Activated naive CD8-positive, alpha-beta T cell (primary cell): ENCODE results near the gene DCAF15.
"Not testable (repeated sequence)": the region's sequence is repeated elsewhere in the genome, so short reads cannot be mapped to it uniquely, and the experiment has no call there.

Source experiments
- H3K27ac Mint-ChIP-seq: one replicate; pipeline ENCODE4 v1.8.0; 2021; ENCODE audit warnings: mixed read lengths
- H3K27me3 Mint-ChIP-seq: one replicate; pipeline ENCODE4 v1.8.0; 2021; ENCODE audit warnings: mixed read lengths
- H3K36me3 Mint-ChIP-seq: one replicate; pipeline ENCODE4 v1.8.0; 2021; ENCODE audit warnings: mixed read lengths
- H3K4me1 Mint-ChIP-seq: one replicate; pipeline ENCODE4 v1.8.0; 2021; ENCODE audit warnings: low read depth, mixed read lengths
- H3K4me3 Mint-ChIP-seq: one replicate; pipeline ENCODE4 v1.8.0; 2021; ENCODE audit warnings: mild to moderate bottlenecking, mixed read lengths
- H3K9me3 Mint-ChIP-seq: one replicate; pipeline ENCODE4 v1.8.0; 2021; ENCODE audit warnings: low read depth, mixed read lengths

Gene DCAF15

DNA sequence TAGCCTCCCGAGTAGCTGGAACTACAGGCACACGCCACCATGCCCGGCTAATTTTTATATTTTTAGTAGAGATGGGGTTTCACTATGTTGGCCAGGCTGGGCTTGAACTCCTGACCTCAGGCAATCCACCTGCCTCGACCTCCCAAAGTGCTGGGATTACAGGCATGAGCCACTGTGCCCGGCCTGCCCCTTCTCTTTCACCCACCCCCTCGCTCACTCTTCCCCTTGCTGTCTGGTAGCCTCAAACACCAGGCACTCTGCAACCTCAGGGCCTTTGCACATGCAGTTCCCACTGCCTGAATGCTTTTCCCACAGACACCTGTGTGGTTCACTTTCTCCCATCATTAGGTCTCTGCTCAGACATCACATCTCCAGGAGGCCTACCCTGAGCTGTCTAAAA is 30.2 kb upstream of the DCAF15 start:
- not testable (repeated sequence) for H3K9me3 Mint-ChIP-seq, H3K4me3 Mint-ChIP-seq
- peaks cover 13% of the 10 kb centered on the region for H3K36me3 Mint-ChIP-seq

DNA sequence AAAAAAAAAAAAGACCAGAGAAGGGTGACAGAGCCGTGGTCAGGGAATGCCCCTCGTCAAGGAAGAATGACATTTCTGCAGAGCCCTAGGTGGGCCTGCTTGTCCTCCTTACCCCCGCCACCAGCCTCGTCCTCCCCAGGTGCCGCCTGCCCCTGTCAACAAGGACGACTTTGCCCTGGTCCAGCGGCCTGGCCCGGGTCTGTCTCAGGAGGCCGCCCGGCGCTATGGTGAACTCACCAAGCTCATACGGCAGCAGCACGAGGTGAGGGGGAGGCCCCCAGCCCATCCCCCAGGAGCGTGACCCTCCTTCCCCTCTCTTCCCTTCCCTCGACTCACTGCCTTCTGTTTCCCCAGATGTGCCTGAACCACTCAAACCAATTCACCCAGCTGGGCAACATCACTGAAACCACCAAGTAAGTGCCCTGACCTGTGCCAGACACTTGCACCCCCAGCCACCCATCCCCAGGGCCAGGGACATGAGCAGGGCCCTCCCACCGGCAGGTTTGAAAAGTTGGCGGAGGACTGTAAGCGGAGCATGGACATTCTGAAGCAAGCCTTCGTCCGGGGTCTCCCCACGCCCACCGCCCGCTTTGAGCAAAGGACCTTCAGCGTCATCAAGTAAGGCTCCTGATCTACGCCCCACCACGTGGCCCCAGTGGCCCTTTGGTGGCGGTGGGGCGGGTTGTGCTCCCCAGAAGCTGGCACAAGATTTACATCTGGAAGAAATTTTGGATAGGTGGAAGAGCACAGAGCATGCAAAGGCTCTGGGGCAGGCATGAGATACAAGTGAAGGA is 28.9 kb upstream of the DCAF15 start:
- peaks cover 1% of the 10 kb centered on the region for H3K4me1 Mint-ChIP-seq
- no peaks in the 10 kb centered on the region for H3K9me3 Mint-ChIP-seq
- H3K27me3 Mint-ChIP-seq, result no peaks in the 10 kb centered on the region
- H3K36me3 Mint-ChIP-seq, result peaks cover 15% of the 10 kb centered on the region
- H3K4me3 Mint-ChIP-seq, result no peak overlapping the region
- H3K27ac Mint-ChIP-seq, result no peak overlapping the region

More for the DNA sequence above, 30.2 kb upstream of the DCAF15 start:
- not testable (repeated sequence) for H3K27ac Mint-ChIP-seq, H3K27me3 Mint-ChIP-seq, H3K4me1 Mint-ChIP-seq

DNA sequence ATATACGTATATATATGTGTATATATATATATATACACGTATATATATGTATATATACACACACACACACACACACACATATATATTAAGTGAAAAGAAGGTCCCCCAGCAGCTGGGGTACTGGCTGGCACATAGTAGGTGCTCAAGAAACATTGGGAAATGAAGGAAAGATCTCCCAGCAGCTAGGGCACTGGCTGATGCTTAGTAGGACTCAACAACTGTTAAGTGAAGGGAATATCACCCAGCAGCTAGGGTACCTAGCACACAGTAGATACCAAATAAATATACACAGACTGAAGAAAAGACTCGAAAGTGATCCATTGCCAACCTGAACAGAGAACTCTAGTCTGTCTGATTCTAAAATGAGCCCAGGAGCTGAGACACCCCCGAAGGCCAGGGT is 26.3 kb upstream of the DCAF15 start:
- Mint-ChIP-seq H3K4me3 (no peak overlapping the region), H3K27me3 (no peaks in the 10 kb centered on the region), H3K4me1 (peaks cover 1% of the 10 kb centered on the region), H3K9me3 (no peaks in the 10 kb centered on the region), H3K27ac (no peak overlapping the region), H3K36me3 (peaks cover 14% of the 10 kb centered on the region)

DNA sequence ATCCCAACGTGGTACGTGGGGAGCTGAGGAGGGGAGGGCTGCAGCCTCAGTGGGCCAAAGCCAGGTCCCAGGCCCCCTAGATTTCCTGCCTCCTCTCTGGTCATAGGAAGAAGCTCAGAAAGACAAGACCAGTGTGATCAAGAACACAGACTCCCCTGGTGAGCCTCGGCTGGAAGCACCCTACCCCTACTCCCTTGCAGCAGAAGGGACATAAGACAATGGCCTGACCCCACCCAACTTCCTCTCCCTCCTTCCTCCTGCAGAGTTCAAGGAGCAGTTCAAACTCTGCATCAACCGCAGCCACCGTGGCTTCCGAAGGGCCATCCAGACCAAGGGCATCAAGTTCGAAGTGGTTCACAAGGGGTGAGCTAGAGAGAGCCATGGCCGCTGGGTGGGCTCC is 25.6 kb upstream of the DCAF15 start:
- peaks cover 7% of the 10 kb centered on the region for H3K36me3 Mint-ChIP-seq
- no peak overlapping the region for H3K4me3 Mint-ChIP-seq
- no peaks in the 10 kb centered on the region for H3K9me3 Mint-ChIP-seq
- no peaks in the 10 kb centered on the region for H3K27me3 Mint-ChIP-seq
- H3K4me1 Mint-ChIP-seq, result peaks cover 1% of the 10 kb centered on the region
- no peak overlapping the region for H3K27ac Mint-ChIP-seq

DNA sequence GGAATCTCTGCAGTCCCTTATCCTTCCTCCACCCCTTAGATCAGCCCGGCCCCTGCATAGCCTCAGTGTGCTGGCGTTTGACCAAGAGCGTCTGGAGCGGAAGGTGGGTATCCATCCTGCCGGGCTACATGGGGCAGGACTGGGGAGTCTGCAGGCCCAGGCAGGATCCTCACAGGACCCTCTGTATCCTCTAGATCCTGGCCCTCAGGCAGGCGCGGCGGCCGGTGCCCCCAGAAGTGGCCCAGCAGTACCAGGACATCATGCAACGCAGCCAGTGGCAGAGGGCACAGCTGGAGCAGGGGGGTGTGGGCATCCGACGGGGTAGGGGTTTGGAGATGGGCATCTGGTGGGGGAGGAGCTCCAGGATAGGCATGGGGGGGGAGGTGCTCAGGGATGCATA is 23.0 kb upstream of the DCAF15 start:
- H3K4me1 Mint-ChIP-seq, result peaks cover 5% of the 10 kb centered on the region
- no peak overlapping the region for H3K27ac Mint-ChIP-seq
- peaks cover 6% of the 10 kb centered on the region for H3K36me3 Mint-ChIP-seq
- no peaks in the 10 kb centered on the region for H3K27me3 Mint-ChIP-seq
- no peaks in the 10 kb centered on the region for H3K9me3 Mint-ChIP-seq
- no peak overlapping the region for H3K4me3 Mint-ChIP-seq

DNA sequence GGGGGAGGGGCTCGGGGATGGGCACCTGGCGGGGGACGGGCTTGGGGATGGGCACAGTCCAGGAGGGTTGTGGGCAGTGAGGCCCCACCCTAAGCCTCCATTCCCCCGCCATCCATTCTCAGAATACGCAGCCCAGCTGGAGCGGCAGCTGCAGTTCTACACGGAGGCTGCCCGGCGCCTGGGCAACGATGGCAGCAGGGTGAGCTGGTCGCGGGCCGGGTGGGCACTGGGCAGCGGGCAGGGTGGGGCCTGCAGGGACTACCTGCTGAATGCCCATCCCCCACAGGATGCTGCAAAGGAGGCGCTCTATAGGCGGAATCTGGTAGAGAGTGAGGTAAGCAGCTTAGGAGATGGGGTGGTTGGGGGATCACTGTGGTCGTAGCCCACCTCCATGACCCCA is 22.4 kb upstream of the DCAF15 start:
- no peaks in the 10 kb centered on the region for H3K27me3 Mint-ChIP-seq
- peaks cover 7% of the 10 kb centered on the region for H3K4me1 Mint-ChIP-seq
- no peak overlapping the region for H3K4me3 Mint-ChIP-seq
- no peak overlapping the region for H3K27ac Mint-ChIP-seq
- peaks cover 3% of the 10 kb centered on the region for H3K36me3 Mint-ChIP-seq
- no peaks in the 10 kb centered on the region for H3K9me3 Mint-ChIP-seq

DNA sequence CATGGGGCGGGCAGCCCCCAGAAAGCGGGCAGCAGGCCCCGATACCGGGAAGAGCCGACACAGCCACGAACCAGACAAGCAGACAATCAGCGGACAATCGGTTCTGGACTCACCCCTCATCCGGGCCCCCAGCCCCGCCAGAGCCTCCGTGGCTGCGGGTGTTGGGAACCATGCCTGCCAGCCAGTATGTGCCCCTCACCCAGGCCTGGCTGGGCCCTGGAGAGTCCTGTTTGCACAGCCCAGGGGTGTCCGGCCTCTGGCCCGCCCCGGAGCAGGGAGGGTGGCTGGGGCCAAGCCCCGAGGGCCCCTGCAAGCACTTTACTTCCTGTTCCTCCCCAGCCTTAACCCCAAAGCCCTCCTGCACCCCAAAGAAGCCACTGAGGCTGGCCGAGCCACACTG is 21.9 kb upstream of the DCAF15 start:
- Mint-ChIP-seq H3K36me3 (peaks cover 2% of the 10 kb centered on the region), H3K27me3 (no peaks in the 10 kb centered on the region), H3K4me3 (no peak overlapping the region), H3K27ac (no peak overlapping the region), H3K4me1 (peaks cover 7% of the 10 kb centered on the region), H3K9me3 (no peaks in the 10 kb centered on the region)

DNA sequence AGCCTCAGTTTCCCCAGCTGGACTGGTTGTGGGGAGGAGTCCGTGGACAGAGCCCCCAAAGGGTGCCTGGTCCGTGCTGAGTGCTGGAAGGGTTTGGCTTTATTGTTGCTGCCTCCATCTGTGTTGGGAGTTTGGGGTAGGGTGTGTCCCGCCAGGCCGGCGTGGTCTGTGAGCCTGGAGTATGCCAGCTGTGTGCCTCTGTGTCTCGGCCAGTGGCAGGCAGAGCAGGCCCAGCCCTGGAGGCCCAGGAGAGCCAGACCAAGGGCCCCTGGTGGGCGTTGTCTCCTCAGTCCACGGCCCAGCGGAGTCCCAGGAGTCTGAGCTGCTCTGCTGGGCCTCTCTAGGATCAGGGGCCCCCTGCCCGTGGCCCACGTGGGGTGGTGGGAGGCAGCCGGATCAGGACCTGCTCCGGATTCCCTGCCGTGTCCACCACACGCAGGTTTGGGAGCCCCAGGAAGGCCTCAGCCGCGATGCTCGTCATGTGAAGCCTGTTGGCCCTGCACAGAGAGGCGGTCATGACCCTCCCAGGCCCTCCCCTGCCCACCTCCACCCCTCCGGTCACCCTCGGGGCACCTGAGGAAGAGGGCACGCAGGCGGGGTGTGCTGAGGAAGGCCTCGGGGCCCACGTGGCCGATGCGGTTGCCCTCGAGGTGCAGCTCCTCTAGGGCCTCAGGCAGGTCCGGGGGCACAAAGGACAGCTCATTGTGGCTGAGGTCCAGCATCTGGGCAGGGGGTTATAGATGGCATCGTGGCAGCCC is 20.7 kb upstream of the DCAF15 start:
- Mint-ChIP-seq H3K4me3 (no peak overlapping the region), H3K27ac (no peak overlapping the region), H3K27me3 (no peaks in the 10 kb centered on the region), H3K9me3 (no peaks in the 10 kb centered on the region), H3K36me3 (peaks cover 2% of the 10 kb centered on the region), H3K4me1 (peaks cover 7% of the 10 kb centered on the region)

DNA sequence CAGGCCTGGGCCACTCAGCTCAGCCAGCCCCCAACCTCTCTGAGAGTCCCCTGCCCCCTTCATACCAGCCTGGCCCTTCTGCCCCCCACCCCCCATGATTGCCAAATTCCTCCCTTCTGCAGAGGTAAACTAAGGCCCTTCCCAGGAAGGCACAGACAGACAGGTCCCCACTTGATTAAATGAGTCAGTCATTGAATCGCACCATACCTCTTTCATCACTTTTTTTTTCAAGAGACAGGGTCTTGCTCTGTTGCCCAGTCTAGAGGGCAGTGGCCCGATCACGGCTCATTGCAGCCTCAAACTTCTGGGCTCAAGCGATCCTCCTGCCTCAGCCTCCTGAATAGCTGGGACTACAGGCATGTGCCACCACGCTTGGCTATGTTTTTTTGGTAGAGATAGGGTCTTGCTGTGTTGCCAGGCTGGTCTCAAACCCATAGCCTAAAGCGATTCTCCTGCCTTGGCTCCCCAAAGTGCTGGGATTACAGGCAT is 20.1 kb upstream of the DCAF15 start:
- Mint-ChIP-seq H3K27me3 (no peaks in the 10 kb centered on the region), H3K4me1 (peaks cover 7% of the 10 kb centered on the region), H3K4me3 (no peak overlapping the region), H3K9me3 (no peaks in the 10 kb centered on the region), H3K36me3 (peaks cover 2% of the 10 kb centered on the region), H3K27ac (no peak overlapping the region)

DNA sequence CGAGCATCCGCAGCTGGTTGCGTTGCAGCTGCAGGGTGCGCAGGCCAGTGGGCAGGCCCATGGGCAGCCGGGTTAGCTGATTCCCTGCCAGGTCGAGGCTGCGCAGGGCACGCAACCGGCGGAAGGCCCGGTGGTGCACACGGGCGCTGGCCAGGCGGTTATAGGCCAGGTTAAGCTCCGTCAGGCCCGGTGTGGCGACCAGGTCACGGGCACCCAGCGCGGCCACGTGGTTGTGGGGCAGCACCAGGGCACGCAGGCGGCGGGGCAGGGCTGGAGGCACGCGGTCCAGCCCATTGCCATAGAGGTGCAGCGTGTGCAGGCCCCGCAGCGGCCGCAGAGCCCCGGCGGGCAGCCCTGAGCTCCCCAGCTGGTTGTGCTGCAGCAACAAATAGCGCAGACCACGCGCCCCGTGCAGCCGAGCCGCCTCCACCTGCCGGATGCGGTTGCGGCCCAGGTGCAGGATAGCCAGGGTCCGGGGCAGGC is 19.4 kb upstream of the DCAF15 start:
- Mint-ChIP-seq H3K4me1 (peaks cover 9% of the 10 kb centered on the region), H3K36me3 (peaks cover 2% of the 10 kb centered on the region), H3K27me3 (no peaks in the 10 kb centered on the region), H3K27ac (no peak overlapping the region), H3K9me3 (no peaks in the 10 kb centered on the region), H3K4me3 (no peak overlapping the region)

DNA sequence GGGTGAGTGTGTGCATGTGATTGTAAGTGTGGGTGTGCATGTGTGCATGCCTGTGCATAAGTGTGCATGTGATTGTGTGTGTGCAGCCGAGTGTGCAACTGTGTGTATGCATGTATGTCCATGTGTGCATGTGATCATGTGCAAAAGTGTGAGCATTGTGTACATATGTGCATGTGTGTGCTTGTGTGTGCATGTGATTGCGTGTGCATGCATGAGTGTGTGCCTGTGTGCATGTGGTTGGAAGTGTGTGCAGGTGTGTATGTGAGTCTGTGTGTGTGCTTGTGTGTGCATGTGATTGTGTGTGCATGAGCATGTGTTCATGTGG is 17.6 kb upstream of the DCAF15 start:
- Mint-ChIP-seq H3K27me3 (no peaks in the 10 kb centered on the region), H3K36me3 (no peaks in the 10 kb centered on the region), H3K4me3 (no peak overlapping the region), H3K4me1 (peaks cover 7% of the 10 kb centered on the region), H3K27ac (no peak overlapping the region), H3K9me3 (no peaks in the 10 kb centered on the region)

DNA sequence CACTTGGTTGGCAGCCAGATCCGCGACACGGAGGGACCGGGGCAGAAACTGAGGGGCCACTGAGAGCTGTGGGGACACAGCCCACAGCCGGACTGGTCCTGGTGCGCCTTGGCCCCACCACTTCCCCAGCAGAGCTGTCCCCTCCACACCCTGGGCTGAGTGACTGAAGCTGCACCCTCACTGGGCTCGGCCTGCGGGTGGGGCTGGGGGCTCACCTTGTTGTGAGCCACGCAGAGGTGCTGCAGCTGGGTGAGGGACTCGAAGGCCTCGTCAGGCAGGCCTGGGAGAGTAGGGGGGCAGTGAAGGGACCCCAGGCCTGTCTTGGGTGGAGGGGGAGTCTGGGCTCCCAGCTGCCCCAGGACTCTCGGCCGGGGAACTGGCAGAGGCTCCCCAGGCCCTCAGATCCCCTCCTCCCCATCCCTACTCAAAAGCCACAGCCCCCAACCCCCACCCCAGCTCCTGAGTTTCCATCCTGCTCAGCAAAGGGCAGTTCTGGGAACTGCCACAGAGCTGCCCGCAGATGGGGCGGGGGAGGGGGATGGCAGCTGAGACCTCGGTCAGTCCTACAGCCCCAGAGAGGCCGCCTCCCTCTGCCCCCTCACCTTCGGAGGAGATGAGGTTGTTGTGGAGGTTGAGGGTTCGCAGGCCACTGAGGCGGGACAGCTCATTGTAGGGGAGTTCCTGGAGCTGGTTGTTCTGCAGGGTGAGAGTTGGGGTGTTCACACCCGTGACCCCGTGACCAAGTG is 16.4 kb upstream of the DCAF15 start:
- Mint-ChIP-seq H3K9me3 (no peaks in the 10 kb centered on the region), H3K27me3 (no peaks in the 10 kb centered on the region), H3K36me3 (no peaks in the 10 kb centered on the region), H3K4me3 (no peak overlapping the region), H3K27ac (no peak overlapping the region), H3K4me1 (peaks cover 7% of the 10 kb centered on the region)

DNA sequence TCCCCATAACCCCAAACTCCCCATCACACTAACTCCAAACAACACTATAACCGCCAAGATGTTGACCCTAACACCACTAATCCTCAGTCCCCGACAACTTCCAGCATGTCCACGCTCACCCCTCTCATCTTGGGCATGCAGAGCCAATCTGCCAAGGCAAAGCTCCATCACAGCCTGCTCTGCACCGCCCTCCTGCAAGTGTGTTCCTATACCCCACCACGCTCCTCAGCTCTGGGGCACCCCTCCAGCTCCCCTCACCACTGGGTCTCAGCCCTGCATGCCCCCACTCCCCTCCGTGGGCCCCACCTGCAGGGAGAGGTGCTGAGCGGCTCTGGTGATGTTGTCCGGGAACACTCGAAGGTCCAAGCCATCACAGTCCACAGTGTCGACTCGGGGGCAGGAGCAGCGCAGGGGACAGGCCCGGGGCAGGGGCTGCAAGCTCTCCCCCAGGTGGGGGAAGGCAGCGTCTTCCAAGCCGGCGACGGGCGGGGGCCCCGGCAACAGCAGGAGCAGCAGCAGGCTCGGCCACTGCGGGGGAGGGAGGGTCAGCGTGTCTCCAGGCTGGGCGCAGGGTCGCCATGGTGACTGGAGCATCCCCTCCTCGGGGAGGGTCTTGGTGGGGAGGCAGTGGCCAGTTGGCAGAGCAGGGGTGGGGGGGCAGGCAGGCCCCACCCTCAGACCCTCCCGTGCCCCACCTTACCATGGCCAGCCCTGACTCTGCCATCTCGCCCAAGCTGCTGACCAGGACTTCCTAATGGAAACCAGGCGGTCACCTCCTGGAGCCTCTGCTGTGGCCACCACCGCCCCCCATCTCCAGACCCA is 14.6 kb upstream of the DCAF15 start:
- H3K4me1 Mint-ChIP-seq, result peaks cover 7% of the 10 kb centered on the region
- H3K27ac Mint-ChIP-seq, result no peak overlapping the region
- H3K36me3 Mint-ChIP-seq, result no peaks in the 10 kb centered on the region
- H3K9me3 Mint-ChIP-seq, result no peaks in the 10 kb centered on the region
- no peak overlapping the region for H3K4me3 Mint-ChIP-seq
- H3K27me3 Mint-ChIP-seq, result no peaks in the 10 kb centered on the region

DNA sequence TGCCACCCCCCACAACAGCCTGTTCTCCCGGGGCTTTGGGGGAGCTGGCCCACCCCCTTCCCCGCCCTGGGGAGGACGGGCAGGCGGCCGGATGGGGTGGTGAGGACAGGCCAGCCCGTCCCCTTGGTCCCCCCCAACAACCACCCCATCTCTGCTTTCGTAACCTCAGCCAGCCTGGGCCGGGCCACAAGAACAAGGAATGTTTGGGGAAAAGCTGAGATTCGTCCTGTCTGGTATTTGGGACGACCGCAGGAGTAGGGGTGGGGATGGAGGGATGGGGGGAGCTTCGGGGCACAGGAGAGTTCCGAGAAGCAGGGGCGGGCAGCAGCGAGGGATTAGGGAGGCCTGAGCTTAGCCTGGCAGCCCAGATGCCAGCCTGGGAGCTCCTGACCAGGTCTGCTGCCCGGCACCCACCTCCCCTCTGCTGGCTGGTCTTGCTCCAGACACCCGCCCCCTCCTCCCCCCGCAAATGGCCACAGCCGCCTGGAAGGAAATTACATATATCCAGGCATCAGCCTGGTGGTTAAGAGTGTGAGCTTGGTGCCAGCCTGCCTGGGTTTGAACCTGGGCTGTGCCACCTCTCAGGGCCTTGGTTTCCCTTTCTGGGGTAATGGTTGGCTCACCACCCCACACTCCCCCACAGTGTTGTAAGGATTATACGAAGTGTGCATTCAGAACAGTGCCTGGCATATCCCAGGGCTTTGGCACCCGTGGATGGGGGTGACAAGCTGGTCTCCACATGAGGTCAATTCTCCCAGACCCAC is 13.8 kb upstream of the DCAF15 start, which contains the start of gene PODNL1:
Gene PODNL1 (minus strand): TSS at position 117 of the 764 bp plus-strand sequence. CDS start 236 bp downstream, outside the sequence.
- Mint-ChIP-seq H3K4me3 (no peak within 1 kb of the TSS), H3K27me3 (no peaks in the 10 kb centered on the region), H3K36me3 (no peaks in the 10 kb centered on the region), H3K27ac (no peak within 1 kb of the TSS), H3K4me1 (peaks cover 7% of the 10 kb centered on the region), H3K9me3 (no peaks in the 10 kb centered on the region)
